ENCODE results near the gene PLEKHA5.
"Not testable (repeated sequence)": the region's sequence is repeated elsewhere in the genome, so short reads cannot be mapped to it uniquely, and the experiment has no call there.

Gene PLEKHA5

DNA sequence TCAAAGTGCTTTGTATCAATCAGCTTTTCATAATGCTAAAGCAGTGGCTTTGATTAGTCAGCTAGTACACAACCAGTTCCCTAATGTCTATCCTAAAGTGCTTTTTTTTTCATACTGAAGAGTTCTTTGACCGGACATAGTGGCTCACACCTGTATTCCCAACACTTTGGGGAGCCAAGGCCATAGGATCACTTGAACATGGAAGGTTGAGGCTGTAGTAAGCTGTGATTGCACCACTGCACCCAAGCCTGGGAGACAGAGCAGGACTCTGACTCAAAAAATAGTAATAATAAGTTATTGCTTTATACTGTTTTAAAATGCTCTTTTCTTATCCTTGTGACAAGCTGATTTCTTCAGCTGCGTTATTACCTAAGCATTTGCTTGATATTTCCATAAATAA lies 155.1 kb downstream of the PLEKHA5 start:
- DNase-seq = no peak

DNA sequence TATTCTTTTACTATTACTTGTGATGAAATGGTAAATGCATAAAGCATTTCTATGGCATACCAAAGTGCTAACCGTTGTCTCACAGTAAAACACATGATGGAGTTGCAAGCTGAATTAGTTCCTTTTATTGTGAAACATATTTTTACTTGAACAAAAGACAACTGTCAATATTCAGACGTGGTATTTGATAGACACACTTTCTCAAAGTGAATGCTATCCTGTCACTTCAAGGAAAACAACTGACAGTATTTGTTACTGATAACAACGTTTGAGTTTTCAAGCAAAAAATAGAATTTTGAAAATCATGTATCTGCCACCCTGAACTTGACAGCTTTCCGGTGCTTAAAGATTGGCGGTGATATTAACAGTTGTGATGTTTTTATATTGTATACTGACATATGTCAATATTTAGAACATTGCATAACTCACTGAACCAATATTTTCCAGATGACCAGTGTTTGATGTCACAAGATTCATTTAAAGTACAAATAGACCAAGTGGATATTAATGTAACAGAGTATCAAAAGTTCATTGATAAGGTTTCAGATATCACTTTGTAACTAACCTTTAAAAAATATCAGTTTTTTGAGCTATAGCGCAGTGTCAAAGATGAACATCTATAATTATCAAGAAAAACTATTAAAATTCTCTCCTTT lies 156.4 kb downstream of the PLEKHA5 start:
- no peak for DNase-seq

DNA sequence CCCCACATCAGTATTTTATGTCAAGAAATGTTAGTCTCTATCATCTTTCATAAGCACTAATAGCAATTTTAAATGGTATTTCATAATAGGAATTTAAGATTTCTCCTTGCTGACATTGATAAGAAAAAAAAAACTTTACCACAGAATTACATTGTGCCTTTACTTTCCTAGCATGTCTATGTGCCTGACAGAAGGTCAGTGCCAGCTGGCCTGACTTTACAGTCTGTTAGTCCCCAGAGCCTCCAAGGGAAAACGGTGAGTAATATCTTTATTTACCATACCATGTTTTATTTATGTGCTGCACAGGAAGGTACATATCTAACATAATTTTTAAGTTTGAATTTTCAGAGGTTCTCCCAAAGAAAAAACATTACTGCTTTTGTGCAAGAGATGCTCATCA lies 157.8 kb downstream of the PLEKHA5 start:
- no peak for DNase-seq

DNA sequence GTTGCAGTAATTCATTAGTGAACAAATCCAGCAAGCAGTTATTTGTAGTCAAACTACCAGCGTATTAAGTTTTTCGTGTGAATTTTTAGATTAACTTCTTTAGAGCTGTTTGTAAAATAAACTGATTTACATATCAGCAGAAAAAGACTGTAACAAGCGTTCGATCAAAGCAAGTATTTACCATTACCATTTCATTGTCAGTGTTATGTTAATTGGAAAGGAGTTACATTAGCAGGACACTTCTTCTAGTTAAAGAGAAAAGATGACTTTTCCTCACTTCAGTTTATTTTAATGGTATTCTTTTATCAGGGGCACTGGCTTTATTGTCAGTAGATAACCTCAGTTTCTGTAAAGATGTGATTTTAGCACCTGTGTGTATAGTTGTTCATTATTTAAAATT lies 158.6 kb downstream of the PLEKHA5 start:
- no peak for DNase-seq

DNA sequence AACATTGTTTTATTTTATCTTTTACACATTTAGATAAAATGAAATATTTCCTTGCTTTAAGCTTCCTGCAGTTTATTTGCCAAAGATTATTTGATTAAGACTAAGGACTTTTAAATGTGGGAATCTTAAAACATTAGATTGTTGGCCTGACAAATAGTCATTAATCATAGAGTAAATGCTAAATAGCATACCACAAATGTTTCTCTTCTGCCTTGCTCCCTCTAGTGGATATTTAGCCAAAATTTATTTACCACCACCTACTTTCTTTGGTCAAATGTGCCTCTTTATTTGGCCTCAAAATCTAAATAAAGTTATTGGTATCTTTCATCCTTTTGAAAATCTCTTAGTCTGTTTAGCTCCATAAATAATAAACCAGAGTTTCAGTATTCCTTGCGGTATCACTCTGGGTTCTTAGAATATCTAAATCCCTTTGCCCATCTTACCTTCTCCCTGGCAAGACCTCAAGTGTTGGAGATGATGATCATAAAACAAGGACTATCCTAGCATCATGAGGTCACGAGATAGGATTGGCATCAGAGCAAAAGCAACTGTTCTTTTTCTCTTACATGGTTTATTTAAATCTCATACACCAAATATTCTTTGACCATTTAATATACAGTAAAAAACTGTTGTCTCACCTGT lies 159.2 kb downstream of the PLEKHA5 start:
- no peak for DNase-seq

DNA sequence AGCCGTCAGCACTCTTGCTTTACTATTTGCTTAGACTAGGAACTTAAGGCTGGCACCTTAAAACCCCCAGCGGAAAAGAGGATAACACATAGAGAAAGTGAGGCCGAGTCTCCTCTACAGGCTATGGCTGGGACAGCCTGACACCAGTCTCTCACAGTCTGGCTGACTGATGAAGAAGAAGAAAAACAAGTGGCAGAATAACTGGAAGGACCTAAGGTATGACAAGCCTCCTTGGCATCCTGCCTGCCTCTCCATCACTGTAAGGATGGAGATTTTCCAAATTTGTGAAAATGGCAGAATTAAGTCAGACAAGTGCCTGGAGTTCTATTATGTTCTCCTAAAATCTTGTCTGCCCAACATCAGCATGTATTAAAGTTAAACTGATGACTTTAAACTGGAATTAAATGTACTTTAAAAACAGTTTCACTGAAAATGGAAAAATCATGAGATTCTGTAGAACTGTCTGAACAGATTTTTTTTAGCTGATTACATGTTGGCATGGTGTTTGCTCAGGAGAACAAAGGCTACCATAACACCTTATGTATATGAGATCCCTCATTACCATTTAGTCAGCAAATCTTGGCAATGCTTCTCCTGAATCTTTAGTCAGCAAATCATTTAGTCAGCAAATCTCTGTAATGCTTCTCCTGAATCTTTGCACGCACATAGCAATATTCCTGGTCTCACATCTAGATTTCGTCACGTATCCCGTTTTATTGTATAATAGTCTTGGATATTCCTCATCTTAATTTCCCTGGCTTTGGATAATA lies 169.5 kb downstream of the PLEKHA5 start:
- DNase-seq = no peak

DNA sequence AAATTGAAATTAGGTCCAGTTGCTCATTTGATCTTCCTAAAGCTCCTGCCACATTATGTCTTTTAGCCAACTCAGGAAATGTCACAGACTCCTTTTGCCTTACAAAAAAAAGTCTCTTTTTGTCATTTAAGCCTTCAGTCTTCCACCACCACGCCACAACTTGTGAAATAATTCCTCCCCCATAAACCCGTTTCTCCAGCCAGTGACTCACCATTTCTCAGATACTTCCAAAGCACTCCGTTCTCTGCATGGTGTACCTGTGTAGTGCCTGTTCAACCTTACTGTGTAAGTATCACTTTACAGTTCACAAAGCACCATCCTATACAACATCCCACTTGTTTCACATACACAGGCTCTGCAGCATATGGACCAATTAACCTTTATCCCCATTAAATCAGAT lies 170.2 kb downstream of the PLEKHA5 start:
- DNase-seq = no peak

DNA sequence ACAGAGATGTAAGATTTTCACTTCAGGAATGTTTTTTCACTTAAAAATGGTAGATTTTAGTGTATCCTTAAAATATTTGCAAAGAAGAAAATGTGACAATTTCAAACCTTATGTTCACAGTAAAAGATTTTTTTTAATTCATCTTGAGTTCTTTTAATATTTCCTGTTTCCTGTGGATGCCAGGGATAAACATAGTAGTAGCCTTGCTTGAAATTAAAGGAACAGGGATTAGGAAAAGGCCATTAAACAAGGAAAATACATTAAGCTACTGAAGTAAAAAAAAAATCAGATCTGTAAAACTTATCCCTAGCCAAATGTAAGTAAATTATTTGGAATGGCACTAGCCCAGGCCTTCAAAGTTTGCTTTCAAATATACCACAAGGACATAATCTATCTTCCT lies 171.7 kb downstream of the PLEKHA5 start:
- no peak for DNase-seq

DNA sequence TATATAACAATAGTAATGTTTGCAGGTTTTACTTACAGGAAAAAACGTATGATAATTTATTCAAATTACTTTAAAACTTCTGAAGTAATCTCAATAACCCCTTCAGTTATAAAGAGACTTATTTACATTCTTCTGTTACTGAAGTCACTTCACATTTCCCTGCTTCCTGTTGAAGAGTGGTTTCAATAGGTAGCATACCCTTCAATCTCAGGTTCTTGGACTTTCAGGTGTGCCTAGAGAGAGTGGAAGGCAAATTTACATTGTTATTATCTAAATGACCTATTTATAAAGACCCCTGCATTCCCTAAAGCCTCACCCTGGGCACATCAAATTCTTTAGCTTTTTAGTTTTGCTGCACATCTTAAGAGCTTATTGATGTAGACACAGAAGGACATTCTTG lies 172.2 kb downstream of the PLEKHA5 start:
- DNase-seq = no peak

DNA sequence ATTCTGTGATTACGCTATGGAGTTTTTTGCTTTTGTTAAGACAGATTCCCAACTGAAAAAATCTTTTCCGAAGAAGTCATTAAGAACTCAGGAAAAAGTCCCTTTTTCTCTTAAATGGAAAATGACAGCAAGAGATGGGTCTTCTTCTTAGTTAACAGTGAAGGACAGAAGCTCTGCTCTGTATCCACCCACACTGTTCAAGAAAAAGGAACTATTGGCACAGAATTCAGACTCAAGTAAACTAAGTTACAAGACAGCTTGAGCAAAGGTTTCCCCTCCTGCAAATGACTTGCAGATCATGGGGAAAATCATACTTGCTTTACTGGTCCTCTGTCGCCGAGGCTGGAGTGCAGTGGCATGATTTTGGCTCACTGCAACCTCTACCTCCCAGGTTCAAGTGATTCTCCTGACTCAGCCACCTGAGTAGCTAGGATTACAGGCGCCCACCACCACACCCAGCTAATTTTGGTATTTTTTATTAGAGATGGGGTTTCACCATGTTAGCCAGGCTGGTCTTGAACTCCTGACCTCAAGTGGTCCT lies 172.6 kb downstream of the PLEKHA5 start:
- DNase-seq = no peak

DNA sequence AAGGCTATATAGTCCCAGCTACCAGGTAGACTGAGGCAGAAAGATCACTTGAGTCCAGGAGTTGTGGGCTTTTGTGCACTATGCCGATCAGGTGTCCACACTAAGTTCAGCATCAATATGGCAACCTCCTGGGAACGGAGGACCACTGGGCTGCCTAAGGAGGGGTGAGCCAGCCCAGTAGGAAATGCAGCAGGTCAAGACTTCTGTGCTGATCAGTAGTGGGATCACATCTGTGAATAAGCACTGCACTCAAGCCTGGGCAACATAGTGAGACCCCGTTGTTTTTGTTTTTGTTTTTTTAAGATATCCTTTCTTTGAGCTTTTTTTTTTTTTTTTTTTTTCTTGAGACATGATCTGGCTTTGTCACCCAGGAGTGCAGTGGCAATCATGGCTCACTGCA lies 174.0 kb downstream of the PLEKHA5 start:
- no peak for DNase-seq

DNA sequence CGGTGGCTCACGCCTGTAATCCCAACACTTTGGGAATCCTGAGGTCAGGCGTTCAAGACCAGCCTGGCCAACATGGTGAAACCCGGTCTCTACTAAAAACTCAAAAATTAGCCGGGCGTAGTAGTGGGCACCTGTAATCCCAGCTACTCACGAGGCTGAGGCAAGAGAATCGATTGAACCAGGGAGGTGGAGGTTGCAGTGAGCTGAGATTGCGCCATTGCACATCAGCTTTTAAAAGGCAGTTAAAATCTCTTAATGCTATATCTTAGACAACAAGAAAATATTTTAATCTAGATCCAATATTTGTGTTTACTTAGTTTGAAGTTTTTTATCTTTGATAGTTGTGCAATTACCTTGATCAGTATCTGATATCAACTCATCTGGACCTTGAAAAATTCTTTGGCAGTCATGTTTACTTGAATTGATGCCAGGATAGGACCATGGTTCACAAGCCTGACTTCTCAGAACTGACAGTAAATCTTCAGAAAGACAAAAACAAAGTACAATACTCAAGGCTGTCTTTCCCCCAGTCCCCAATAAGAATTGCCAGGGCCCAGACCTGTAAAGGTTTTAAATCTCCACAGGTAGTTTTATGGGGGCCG lies 174.7 kb downstream of the PLEKHA5 start:
- no peak for DNase-seq

DNA sequence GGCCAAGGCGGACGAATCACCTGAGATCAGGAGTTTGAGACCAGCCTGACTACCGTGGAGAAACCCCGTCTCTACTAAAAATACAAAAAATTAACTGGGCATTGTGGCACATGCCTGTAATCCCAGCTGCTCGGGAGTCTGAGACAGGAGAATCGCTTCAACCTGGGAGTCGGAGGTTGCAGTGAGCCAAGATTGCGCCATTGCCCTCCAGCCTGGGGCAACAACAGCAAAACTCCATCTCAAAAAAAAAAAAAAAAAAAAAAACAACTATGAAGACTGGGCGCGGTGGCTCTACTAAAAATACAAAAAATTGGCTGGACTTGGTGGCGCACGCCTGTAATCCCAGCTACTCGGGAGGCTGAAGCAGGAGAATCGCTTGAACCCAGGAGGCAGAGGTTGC lies 176.1 kb downstream of the PLEKHA5 start:
- not testable (repeated sequence) for DNase-seq

DNA sequence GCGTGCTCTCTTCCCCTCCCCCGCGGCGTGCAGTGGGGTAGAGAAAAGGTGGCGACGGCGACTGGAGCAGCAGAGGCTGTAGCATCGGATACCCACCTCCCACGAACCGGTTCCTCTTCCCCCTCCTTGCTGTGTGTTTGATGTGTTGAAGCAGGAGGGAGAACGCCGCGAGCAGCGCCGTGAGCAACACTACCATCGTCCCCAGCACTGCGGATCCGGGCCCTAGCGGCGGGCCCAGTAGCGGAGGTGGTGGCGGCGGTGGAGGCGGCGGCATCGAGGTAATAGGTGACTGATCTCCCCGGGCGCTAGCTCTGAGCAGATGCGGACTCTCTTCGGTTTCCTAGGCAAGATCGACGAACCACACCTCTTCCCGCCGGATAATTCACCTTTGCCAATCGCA lies 176.8 kb downstream of the PLEKHA5 start:
- DNase-seq = no peak

DNA sequence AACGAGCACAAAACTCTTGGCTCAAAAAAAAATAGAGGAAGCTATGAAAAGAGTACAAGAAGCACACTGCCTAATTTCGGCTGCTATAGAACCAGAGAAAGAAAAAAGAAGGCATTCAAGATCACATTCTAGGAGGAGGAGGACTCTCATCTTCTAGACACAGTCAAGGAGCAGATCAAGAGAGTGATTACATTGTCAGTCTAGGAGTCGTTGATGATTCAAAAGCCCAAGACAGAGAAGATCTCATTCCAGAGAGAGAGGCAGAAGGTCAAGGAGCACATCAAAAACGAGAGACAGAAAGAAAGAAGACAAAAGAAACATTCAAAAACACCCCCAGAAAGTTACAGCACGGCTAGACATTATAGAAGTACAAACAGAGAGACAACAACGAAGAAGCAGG lies 177.9 kb downstream of the PLEKHA5 start:
- no peak for DNase-seq

DNA sequence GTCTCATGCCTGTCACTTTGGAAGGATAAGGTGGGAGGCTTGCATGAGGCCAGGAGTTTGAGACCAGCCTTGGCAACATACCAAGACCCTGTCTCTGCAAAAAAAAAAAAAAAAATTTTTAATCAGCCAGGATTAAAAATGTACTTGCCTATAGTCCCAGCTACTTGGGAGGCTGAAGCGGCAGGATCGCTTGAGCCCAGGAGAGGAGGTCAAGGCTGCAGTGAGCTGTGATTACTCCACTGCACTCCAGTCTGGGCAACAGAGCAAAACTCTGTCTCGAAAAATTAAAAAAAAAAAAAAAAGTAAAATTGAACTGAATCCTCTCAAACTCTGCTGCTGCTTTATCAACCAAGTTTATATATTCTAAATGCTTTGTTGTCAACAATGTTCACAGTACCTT lies 181.6 kb downstream of the PLEKHA5 start:
- DNase-seq = no peak

DNA sequence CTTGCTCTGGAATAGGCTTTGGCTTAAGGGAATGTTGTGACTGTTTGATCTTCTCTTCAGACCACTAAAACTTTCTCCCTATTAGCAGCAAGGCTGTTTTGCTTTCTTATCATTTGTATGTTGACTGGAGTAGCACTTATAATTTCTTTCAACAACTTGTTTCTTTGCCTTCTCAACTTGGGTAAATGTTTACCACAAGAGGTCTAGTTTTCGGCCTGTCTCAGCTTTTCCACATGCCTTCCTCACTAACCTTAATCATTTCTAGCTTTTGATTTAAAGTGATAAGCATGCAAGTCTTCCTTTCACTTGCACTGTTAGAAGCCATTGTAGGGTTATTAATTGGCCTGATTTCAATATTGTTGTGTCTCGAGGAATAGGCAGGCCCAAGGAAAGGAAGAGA lies 183.1 kb downstream of the PLEKHA5 start:
- DNase-seq = no peak

DNA sequence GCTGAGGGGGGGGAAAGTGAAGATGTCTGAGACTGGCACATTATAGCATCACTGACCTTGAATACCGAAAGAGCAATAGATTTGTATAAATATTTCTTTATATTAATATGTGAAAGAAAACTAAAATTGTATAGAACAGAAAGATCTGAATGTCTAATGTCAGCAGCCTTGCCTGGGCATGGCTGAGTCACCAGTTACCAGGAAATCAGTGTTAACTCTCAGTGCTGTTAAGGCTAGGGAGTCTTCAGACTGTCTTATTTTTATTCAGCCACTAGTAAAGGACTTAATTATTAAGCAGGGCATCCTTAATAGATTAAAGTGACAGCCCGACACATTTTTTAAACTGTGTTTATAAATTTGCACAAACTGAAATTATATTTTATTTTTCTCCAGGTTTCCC lies 186.9 kb downstream of the PLEKHA5 start:
- DNase-seq = no peak

DNA sequence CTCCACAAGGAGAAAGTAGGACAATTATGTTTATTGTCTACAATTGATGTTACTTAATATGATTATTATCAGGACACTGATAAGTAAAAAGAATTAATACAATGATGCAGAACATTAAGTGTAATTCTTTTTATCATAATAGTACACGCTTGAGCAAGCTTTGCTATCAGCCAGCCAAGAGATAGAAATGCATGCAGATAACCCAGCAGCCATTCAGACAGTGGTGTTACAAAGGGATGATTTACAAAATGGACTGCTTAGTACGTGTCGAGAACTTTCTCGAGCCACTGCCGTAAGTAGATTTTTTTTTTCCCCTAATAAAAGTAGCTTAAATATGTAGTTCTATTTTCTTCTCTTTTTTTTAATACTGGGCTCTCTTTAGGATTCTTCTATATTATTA lies 192.8 kb downstream of the PLEKHA5 start:
- no peak for DNase-seq

DNA sequence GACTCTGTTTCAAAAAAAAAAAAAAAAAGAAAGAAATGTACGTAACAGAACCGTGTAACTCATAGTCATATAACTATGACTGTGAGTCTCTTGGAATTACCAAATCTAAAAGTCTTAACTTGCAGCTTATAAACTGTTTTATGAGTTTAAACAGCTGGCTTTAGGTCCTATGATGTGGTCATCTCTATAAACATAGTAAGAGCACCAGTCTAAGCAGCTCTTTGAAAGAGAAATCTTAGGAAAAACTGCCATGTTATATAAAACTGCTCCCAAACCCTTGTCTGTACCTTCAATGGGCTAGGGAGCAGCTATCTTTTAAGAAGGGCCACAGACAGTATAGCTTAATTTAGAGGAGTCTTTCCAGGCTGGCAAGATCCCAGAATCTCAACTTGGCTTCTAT lies 194.3 kb downstream of the PLEKHA5 start:
- no peak for DNase-seq

DNA sequence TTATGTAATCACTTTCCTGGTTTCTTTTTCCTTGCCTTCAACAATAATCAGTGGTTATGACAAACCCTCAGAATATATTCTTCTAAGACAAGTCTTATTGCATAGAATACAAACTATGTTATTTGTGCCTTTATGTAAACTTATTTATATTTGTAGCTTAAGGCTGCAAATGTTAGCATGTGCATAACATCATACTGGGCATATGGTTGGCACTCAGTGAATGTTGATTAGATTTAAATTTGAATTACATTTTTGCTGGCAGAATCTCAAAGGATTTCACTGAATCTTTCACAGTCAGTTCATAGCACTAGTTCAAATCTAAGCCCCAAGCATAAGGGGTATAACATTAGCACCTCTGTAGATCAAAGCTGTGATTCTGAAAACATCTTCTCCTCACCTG lies 196.6 kb downstream of the PLEKHA5 start:
- no peak for DNase-seq

DNA sequence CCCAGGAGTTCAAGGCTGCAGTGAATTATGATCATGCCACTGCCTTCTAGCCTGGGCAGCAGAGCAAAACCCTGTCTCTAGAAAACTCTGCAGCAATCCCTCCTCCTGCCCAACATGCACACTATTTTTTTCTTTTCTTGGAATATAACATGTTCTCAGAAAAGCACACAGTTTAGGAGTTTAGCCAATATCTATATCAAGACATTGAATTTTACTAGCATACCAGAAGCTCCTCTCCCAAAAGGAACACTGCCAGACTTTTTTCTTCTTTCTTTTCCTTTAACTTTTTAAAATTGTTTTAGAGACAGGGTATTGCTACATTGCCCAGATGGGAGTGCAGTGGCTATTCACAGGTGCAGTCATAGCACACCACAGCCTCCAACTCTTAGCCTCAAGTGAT lies 202.7 kb downstream of the PLEKHA5 start:
- no peak for DNase-seq

DNA sequence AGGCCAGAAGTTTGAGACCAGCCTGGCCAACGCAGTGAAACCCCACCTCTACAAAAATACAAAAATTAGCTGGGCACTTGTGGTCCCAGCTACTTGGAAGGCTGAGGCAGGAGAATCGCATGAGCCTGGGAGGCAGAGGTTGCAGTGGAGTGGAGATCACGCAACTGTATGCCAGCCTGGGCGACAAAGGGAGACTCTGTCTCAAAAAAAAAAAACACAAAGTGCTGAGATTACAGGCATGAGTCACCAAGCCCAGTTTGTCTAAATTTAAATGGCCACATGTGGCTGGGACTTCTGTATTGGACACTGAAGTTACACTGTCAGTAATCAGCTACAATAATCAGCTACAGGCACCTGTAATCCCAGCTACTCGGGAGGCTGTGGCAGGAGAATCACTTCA lies 208.9 kb downstream of the PLEKHA5 start:
- DNase-seq = no peak

DNA sequence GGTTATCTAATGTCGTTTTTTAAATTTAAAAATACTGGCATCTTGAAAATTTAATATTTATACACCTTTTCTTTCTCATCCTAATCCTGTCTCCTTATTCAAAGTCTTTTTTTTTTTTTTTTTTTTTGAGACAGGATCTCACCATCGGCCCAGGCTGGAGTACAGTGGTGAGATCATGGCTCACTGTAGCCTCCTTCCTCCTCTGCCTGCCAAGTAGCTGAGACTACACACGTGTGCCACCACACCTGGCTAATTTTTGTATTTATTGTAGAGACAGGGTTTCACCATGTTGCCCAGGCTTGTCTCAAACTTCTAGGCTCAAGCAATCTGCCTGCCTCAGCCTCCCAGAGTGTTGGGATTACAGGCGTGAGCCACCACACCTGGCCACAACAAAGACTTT lies 221.3 kb downstream of the PLEKHA5 start:
- not testable (repeated sequence) for DNase-seq

Data from activated CD4-positive, alpha-beta T cell treated with anti-CD3 and anti-CD28 coated beads, Interleukin-2, amount 50 U/mL, for 1 hour (primary cell).